NCI-H2107 treated with DMSO at 0.1 percent for 48 hours (cell line): Measurements from ENCODE around the gene ECE1.
"Not testable (repeated sequence)": the region's sequence is repeated elsewhere in the genome, so short reads cannot be mapped to it uniquely, and the experiment has no call there.

Source experiments
- DNase-seq: peaks from one replicate; lab custom pipeline; 2025; ENCODE audit not compliant: unreplicated experiment; lab: John Stamatoyannopoulos, UW

The ECE1 gene

DNA sequence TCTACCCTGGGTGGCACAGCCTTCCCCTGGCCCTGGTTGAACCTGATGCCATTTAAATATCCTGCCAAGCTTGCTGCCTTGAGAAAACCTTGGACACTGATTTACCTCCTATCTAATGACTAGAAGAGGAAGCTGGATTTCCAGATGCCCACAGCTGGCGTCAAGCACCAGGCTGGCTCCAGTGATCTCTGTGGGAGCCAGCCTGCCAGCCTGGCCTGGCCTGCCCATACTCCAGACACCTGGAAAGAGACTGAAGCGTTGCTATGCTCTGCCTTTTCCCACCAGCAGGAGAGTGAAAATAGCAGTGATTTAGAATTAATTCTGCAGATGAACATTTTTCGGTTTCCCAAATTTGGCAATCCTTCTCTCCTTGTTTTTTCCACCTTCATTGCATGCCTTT is 102.0 kb downstream of the ECE1 start:
- DNase-seq: no peak

DNA sequence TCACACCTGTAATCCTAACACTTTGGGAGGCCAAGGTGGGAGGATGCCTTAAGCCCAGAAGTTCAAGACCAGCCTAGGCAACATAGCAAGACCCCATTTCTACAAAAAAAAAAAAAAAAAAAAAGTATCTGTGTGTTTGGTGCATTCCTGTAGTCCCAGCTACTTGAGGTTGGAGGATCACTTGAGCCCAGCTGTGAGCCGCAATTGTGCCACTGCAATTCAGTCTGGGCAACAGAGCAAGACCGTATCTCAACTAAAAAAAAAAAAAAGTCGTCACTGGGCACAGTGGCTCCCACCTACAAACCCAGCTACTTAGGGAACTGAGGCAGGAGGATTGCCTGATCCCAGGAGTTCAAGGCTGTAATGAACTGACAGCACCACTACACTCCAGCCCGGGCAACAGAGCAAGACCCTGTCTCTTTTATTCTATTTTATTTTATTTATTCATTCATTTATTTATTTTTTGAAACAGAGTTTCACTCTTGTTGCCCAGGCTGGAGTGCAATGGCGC is 105.0 kb downstream of the ECE1 start:
- no peak for DNase-seq

DNA sequence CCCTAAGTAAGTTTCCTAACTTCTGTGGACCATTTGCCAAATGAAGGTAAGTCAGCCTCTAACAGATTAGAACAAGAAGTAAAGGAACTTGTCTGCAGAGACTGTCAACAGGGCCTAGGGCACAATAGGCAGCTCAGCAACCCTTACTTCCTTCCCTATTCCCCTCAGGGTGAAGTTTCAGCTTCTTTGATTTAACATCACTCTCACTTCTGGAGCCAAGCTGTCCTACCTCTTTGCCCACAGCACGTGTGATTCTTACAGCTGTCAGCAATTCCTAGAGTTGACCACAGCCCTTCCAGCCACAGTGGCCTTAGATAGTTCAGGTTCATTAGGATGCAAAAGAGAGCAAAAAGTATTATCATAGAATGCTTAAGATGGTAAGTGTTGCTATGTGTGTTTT is 106.0 kb downstream of the ECE1 start:
- no peak for DNase-seq

DNA sequence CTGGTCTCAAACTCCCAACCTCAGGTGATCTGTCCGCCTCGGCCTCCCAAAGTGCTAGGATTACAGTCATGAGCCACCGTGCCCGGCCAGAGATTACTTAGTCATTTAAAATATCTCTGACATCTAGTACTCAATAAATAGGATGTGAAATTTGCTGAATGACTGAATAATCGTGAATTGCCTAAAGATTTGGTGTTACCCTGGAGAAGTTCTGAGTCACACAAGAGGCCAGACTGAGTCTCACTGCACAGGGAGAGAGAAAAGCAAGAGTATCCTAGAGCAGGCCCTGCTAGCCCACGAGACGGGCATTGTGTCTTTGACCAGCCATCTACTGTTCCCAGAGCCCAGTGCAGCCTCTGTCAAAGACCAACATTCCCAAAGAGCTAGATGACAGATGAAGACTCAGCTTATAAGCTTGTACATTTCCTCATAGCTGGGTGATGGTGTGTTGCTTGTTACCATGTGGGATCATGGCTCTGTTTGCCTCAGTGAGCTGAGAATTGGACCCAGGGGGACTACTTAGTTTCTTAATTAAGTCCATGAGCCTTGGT is 108.0 kb downstream of the ECE1 start:
- DNase-seq: no peak

DNA sequence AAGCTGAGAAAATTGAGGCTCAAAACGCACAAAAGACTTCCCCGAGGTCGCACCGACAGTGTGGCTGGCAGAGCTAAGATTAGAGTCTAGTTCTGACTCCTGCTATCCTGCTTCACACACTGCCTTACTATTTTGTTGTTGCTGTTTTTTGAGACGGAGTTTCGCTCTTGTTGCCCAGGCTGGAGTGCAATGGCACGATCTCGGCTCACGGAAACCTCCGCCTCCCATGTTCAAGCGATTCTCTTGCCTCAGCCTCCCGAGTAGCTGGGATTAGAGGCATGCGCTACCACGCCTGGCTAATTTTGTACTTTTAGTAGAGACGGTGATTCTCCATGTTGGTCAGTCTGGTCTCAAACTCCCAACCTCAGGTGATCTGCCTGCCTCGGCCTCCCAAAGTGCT is 112.0 kb downstream of the ECE1 start:
- not testable (repeated sequence) for DNase-seq

DNA sequence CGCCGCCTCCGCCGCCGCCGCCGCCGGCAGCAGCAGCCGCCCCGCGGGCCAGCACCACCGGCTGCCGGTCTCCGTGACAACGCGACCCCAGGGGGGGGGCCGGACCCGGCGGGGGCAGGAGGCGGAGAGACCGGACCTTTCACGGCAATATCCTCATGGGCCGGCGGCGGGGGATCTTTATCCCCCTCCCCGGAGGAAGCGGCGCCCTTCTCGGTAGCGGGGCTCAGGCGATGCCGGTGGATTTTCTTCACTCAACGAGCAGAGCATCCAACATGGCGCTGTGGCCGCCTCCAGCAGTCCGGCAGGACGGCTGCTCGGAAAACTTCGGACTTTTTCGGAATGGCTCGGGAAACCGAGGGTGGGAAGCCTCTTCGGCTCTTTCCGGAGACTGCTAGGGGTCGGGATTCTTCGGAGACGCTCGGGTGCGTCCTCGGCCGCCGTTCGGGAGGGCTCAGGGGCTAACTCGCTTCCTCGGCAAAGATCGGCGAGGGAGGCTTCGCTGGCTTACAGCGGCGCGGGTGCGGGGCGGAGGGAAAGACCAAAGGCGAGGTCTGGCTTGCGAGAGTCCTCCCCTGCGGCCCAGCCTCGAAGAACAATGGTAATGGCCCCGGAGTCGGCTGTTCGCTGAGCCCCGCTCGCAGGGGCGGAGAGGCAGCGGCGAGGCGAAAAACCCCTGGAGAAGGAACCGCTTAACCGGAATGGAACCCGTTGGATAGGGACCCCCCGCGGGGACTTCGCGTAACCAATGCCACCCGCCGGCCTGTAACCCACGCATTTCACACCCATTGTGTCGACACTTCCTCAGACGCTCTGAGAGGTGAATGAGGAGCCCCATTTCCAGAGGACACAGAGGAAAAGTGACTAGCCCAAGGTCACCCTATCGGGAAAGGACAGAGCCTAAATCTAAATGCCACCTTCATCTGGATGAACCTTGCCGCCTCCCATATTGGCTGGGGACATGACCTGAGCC is 113.4 kb downstream of the ECE1 start, which contains the start of gene EIF4G3:
Gene EIF4G3 (minus strand): TSS at position 312 of the 970 bp plus-strand sequence. CDS start 174,155 bp downstream, outside the sequence.
- peak; percentile 94 for DNase-seq

DNA sequence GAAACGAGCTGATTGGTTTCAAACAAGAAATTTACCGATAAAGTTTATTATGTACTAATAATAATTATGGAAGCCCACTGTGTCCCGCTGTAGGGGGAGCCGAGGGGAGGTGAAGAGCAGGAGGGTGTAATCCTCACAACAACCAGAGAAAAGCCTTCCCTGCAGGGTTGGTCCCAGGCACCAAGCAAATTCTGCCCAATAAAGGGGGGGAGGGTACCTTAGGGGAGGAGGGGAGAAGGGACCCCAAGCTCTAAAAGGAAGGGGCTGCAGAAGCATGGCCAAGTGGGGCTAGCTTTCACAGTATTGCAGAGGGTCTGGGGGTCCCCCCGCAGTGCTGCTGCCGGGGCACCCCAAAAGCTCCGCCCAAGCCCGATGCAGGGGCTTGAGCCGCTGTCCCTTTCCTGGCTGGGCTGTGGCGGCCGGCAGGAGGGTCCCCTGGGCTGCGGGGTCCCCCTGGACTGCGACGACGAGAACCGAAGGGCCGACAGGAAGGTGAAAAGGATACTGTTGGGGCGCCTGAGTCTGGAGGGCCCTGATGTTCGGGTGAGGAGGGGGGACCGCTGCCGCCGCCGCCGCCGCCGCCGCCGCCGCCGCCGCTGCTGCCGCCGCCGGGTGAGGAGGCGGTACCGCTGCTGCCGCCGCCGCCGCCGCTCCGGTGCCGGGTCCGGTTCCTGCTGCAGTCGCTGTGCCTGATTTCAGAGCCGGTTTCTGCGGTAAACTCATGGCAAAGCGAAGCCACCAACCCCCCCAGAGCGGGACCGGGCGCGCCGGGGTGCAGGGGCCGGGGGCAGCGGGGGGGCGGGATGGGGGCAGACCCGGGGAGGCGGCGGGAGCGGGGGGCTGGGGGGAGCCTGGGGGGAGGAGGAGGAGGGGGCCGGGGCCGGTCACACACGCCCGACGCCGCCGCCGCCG is 114.3 kb downstream of the ECE1 start:
- DNase-seq: no peak

DNA sequence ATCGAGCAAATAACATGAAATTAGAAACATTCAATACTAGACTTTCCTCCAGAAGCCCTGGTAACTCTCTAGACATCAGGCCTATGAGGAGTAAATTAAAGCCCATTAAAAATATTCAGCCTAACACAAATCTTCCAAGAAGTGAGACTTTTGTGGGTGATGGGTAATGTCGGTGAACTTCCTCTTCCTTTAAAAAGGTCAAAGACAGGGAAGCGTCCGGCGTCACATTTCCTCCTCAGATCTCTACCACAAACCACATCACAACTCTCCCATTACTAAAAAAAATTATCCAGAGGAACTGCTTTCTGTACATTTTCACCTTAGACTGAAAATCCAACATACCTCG is 115.0 kb downstream of the ECE1 start:
- DNase-seq: peak; percentile 29

DNA sequence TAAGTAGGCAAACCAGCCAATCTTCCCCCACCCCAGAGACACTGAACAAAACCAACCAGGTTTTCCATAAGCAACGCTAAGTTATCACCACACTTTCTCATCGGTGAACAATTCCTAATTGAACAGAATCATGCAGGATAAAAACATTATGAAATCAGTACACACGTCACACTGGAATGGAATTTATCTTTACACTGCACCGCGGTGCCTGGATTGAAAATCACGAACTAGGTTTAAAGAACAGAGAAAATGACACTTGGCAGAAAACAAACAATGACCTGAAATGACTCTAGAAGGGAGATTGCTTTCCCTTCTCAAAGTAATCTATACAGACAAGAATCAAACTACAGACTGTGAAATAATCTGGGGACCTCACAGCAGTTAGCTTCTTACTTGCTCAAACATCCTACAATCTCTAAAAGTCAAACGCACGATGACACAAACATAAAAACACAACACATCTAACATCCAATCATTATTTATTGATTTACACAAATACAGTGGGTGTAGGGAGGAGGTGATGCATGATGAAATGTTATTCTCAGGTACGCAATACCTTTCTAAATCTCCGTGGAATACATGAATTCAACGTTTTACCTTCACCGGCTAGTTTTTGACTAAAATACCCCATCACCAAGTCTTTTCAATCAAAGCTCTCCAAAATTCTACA is 115.5 kb downstream of the ECE1 start:
- DNase-seq: no peak

DNA sequence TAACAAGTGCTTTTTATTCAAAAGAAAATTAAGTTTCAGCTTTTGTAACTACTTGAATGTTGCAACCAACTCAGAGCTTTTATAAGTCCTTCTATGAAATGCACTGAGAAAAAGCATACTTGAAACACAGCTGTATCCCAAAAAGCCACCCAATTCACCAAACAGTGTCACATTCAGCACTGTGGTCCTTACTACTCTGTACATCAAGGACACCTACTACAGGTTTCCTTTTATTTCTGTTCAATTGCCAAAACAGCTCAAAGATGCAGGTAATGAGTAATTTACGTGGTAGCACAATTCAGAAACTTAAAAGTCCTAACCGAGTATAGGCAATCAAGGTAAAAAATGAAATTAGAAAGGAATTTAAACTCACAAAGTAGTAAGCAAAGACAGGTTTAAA is 116.0 kb downstream of the ECE1 start:
- no peak for DNase-seq

DNA sequence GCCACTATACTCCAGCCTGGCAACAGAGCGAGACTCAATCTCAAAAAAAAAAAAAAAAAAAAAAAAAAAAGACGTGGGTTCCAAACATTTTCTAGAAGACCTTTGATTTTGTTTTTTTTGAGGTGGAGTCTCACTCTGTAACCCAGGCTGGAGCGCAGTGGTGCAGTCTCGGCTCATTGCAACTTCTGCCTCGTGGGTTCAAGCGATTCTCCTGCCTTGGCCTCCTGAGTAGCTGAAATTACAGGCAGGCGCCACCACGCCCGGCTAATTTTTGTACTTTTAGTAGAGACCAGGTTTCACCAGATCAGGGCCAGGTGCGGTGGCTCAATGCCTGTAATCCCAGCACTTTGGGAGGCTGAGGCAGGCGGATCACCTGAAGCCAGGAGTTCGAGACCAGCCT is 117.2 kb downstream of the ECE1 start:
- DNase-seq: not testable (repeated sequence)

DNA sequence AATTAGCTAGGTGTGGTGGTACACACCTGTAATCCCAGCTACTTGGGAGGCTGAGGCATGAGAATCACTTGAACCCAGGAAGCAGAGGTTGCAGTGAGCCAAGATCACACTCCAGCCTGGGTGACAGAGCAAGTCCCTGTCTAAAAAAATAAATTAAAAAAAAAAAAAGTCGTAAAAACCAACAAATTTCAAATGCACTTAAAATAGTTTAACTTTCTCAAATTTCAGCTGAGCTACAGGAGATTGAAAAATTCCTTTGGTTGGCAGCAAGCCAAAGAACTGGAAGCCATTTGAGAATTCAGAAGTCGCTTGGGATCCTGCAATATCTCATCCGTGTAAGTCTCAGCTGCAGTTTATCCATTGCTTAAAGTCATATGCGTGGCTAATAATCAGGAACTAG is 119.4 kb downstream of the ECE1 start:
- not testable (repeated sequence) for DNase-seq

DNA sequence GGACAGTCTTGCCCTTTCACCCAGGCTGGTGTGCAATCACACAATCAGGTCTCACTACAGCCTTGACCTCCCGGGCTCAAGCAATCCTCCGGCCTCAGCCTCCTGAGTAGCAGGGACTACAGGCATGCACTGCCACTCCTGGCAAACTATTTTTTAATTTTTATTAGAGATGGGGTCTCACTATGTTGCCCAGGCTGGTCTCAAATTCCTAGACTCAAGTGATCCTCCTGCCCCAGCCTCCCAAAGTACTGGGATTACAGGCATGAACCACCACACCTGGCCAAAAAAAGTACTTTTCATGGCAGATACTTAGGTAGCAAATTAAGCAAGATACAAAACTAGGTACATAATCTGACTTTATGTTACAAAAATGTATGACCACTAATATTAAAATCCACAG is 121.8 kb downstream of the ECE1 start:
- DNase-seq: no peak
